ENCODE results near the gene RAB5A.
A peak's percentile ranks its signal among the peaks of the same experiment; 100 is the strongest.
"Not testable (repeated sequence)": the region's sequence is repeated elsewhere in the genome, so short reads cannot be mapped to it uniquely, and the experiment has no call there.

RAB5A gene

GRCh38 chr3:19948226-19948591 lies 1.3 kb downstream of the RAB5A start:
- no peak for DNase-seq

GRCh38 chr3:19950316-19950715 lies 3.4 kb downstream of the RAB5A start:
- DNase-seq = no peak

- no peak for DNase-seq
Measured at GRCh38 chr3:19954676-19955075, 7.8 kb downstream of the RAB5A start.

GRCh38 chr3:19957354-19957753 lies 10.5 kb downstream of the RAB5A start:
- DNase-seq = not testable (repeated sequence)

- no peak for DNase-seq
Measured at GRCh38 chr3:19959505-19959904, 12.6 kb downstream of the RAB5A start.

- no peak for DNase-seq
Measured at GRCh38 chr3:19960696-19961095, 13.8 kb downstream of the RAB5A start.

GRCh38 chr3:19961960-19962359 lies 15.1 kb downstream of the RAB5A start:
- DNase-seq = no peak

- no peak for DNase-seq
Measured at GRCh38 chr3:19967208-19967607, 20.3 kb downstream of the RAB5A start.

- DNase-seq = no peak
Measured at GRCh38 chr3:19967812-19968211, 20.9 kb downstream of the RAB5A start.

- DNase-seq = no peak
Measured at GRCh38 chr3:19970327-19970726, 23.4 kb downstream of the RAB5A start.

- peak in 1 of 2 experiments; percentile 37 for DNase-seq
Measured at GRCh38 chr3:19972054-19972453, 25.2 kb downstream of the RAB5A start.

- DNase-seq = not testable (repeated sequence)
Measured at GRCh38 chr3:19988904-19989303, 42.0 kb downstream of the RAB5A start.

GRCh38 chr3:19994796-19995195 lies 47.9 kb downstream of the RAB5A start:
- no peak for DNase-seq

- no peak for DNase-seq
Measured at GRCh38 chr3:19997502-19997901, 50.6 kb downstream of the RAB5A start.

- no peak for DNase-seq
Measured at GRCh38 chr3:20001932-20002331, 55.0 kb downstream of the RAB5A start.

GRCh38 chr3:20007960-20008359 lies 61.1 kb downstream of the RAB5A start:
- no peak for DNase-seq

- DNase-seq = no peak
Measured at GRCh38 chr3:20008646-20009045, 61.7 kb downstream of the RAB5A start.

- no peak for DNase-seq
Measured at GRCh38 chr3:20012164-20012563, 65.3 kb downstream of the RAB5A start, which contains the start of gene PP2D1. Gene PP2D1 (minus strand): TSS chr3:20012264. CDS start chr3:20012072, 192 bp downstream.

GRCh38 chr3:20013396-20013795 lies 66.5 kb downstream of the RAB5A start:
- DNase-seq = no peak

GRCh38 chr3:20015525-20015924 lies 68.6 kb downstream of the RAB5A start:
- no peak for DNase-seq

GRCh38 chr3:20016076-20016475 lies 69.2 kb downstream of the RAB5A start:
- not testable (repeated sequence) for DNase-seq

GRCh38 chr3:20022954-20023622 lies 76.2 kb downstream of the RAB5A start:
- no peak for DNase-seq

- no peak for DNase-seq
Measured at GRCh38 chr3:20023623-20024405, 76.9 kb downstream of the RAB5A start.

- no peak for DNase-seq
Measured at GRCh38 chr3:20027136-20027535, 80.2 kb downstream of the RAB5A start.

Data from SW 1271 (cell line).